Daoy (cell line): ENCODE measurements around the gene FOXK2. TPM values are rescaled to one million over a fixed set of nuclear protein-coding genes. Genes with fewer than 3 reads are reported as not detected.
"Not testable (repeated sequence)": the region's sequence is repeated elsewhere in the genome, so short reads cannot be mapped to it uniquely, and the experiment has no call there.

ENCODE experiments used
- DNase-seq: peaks from one replicate; pipeline ENCODE4 v3.0.0-alpha.2; 2015; ENCODE audit warnings: low read depth
- total RNA-seq: library from RNA; depleted of rRNA; stranded (reverse); fragments of >200 nt; shearing (Covaris generic); gene quantifications from 2 replicates; pipeline ENCODE4 v1.2.3, GENCODE V29; 2014

FOXK2 gene
- total RNA-seq, 1 experiment from 2014 or later: 23.1 TPM

DNA sequence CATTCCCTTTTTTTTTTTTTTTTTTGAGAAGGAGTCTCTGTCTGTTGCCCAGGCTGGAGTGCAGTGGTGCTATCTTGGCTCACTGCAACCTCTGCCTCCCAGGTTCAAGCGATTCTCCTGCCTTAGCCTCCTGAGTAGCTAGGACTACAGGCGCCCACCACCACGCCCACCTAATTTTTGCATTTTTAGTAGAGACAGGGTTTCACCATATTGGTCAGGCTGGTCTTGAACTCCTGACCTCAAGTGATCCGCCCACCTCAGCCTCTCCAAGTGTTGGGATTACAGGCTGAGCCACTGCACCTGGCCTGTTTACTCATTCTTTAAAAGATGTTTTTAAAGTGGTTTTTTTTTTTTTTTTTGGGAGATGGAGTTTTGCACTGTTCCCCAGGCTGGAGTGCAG lies 44.2 kb downstream of the FOXK2 start:
- DNase-seq: not testable (repeated sequence)

DNA sequence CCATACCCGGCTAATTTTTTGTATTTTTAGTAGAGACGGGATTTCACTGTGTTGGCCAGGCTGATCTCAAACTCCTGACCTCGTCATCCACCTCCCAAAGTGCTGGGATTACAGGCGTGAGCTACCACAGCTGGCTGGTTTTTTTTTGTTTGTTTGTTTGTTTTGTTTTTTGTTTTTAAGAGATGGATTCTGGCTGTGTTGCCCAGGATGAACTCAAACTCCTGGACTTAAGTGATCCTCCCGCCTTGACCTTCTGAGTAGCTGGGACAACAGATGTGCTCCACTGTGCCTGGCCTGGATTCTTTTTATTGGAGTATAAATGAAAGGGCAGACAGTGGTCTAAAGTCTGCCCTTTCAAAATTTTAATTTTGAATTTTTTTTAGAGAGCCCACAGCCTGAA lies 44.7 kb downstream of the FOXK2 start:
- no peak for DNase-seq

DNA sequence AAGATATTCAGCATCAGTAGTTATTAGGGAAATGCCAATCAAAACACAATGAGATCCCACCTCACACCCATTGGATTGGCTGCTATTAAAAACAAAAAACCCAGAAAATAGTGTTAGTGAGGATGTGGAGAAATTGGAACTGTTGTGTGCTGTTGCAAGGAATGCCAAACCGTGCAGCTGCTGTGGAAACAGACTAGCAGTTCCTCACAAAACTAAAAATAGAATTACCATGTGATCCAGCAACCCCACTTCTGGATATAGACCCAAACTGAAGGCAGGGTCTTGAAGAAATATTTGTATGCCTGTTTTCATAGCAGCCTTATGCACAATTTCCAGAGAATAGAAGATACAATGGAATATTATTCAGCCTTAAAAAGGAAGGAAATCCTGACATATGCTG lies 46.0 kb downstream of the FOXK2 start:
- DNase-seq: no peak

DNA sequence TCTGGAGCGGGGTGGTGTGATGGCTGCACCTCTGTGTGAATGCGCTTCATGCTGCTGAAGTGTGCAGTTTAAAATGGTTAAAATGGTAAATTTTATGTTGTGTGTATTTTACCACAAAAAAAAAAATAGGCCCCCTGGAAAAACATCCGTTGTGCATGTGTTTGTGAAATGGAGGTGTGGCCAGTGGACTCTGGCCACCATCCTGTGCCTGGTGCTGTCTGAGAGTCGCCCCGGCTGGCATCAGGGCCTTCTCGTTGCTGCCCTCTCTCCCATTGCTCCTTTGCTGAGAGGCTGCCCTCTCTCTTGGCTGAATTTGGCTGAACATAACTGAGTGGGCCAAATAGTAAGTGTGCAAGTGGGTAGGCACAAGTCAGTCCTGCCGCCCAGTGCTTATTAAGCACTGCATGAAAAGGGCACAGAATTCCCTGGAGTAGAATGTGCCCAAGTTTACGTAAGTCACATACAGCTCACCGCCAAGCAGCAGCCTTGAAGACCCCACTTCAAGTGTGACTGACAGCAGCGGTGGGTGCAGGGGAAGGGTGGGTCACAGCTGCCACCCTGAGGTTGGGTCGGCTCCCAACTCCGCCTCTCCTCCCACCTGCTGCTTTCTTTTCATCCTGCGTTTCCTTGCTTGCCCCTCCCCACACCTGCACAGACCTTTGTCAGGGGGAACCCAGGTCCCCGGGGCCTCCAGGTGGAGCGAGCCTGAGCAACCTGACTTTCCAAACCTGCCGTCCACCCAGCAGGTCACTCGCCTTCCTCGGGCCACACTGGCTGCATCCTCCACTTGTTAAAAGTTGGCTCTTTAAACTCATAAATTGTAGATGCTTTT lies 46.8 kb downstream of the FOXK2 start:
- DNase-seq: no peak

DNA sequence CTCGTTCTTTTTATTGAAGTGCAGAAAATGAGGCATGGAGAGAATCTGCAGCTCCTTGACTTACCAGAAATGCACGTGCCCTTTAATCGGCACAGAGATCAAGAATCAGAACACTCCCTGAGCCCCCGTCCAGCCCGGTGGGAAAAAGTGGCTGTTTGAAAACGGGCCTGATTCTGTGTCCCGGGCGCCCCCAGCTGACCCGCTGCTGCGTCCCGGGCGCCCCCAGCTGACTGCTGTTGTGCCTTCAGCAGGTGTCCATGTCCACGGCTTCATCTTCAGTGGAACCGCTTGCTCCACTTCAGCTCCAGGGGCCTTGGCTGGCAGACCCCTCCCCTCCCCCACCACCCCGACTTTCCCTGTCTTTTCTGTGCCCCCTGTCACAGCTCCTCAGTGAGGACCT lies 47.8 kb downstream of the FOXK2 start:
- DNase-seq: no peak

DNA sequence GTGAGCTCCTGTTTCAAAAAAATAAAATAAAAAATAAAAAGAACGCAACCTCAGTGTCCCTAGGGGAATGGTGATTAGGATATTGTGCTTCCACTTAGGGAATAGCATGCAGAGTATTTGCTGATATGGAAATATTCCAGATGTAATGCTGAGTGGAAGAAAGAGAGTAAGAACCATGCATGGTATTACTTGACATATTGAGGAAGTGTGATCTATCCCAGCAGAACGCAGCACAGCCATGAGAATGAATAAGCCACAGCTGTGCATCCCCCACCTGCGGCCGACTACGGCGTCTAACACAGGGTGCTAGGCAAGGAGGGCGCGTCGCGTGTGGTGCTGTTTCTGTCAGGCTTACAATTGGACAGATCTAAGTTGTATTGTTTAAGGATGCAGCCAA lies 49.5 kb downstream of the FOXK2 start:
- no peak for DNase-seq

DNA sequence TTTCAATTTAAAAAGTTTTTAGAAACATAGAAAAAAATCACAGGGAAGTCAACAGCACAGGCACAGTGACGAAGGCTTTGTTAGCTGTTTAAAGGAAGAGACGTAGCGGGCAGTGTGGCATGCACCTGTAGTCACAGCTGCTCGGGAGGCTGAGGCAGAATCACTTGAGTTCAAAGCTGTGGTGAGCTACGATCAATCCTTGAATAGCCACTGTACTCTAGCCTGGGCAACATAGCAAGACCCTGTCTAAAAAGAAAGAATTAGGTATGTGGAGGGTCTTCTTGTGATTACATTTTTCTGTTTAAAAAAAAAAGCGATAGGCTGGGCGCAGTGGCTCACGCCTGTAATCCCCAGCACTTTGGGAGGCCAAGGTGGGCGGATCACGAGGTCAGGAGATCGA lies 50.1 kb downstream of the FOXK2 start:
- no peak for DNase-seq

DNA sequence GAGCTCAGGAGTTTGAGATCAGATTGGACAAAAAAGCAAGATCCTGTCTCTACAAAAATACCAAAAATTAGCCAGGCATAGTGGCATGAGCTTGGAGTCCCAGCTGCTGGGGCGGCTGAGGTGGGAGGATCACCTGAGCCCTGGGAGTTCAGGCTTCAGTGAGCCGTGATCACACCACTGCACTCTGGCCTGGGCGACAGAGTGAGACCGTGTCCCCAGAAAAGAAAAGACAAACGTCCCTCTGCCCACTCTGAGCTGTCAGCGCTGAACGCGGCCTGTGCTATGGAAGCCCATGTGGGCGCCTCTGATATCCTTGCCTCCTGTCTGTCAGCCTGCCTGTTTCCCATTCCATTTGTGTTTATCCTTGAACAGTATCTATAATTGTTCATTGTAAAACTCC lies 50.7 kb downstream of the FOXK2 start:
- DNase-seq: no peak

DNA sequence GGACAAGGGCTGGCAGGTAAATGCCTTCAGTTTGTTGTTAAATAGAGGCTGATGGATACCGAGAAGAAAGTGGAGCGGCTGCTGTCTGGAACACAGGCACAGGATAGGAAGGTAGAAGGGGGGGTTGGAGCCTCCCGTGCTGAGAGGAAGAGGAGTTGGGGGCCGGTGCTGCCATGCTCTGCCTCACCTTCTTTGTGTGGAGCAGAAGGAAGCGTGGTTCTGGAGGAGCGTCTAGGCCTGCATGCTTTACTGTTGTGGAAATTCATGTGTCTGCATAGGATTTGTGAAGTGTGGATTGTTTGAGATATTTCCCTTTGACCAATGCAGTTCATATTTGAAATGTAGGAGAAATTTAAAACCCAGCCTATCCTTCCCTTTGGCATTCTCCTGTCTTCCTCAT lies 52.3 kb downstream of the FOXK2 start:
- DNase-seq: no peak

DNA sequence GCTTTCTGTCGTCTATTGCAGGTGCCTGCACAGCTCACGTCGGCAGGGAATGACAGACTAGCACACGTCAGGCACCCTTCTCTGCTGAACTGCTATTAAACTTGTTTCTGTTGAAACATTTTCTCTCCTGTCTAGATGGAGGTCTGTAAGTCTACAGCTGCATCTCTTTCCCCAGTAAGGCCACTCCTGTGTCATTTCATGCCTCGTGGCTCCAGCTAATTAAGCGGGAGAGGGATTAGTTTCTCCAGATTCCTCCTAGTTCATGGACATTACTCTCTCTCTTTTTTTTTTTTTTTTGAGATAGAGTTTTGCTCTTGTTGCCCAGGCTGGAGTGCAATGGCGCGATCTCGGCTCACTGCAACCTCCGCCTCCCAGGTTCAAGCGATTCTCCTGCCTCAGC lies 54.5 kb downstream of the FOXK2 start:
- no peak for DNase-seq

DNA sequence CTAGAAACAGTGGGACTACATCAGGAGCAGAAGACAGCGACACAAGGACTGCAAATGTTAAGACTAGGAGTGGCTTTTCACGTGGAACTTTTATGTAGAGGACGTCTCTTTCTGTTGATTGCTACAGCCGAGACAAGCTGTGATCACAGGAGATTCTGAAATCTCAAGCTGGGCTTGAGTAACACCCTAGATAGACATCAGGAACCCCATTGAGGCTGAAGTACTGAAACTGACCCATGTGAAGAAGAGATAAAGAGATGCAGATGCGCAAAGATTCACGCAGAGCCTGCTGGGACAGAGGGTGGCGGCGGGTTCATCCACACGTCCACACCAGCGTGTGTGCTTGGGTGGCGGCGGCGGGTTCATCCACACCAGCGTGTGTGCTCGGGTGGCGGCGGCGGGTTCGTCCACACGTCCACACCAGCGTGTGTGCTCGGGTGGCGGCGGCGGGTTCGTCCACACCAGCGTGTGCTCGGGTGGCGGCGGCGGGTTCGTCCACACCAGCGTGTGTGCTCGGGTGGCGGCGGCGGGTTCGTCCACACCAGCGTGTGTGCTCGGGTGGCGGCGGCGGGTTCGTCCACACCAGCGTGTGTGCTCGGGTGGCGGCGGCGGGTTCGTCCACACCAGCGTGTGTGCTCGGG lies 56.2 kb downstream of the FOXK2 start:
- not testable (repeated sequence) for DNase-seq

DNA sequence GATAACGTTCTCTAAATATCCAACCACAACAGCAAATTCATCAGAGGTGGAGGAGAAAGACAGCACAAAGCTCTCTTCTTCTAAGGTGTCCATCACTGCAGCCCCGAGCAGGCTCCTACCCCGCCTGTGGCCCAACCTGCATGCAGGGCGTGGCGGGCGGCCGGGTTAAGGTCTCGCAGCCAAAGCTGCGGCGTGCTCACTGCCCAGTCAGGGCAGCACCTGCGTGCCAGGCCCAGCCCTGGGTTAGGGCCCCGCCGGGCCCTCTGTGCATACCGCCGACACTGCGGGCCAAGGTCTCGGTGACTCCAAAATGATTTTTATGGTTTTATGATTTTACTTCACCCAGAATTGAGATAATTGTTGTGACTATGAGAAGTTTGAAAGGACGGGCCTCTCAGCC lies 57.8 kb downstream of the FOXK2 start:
- DNase-seq: no peak

DNA sequence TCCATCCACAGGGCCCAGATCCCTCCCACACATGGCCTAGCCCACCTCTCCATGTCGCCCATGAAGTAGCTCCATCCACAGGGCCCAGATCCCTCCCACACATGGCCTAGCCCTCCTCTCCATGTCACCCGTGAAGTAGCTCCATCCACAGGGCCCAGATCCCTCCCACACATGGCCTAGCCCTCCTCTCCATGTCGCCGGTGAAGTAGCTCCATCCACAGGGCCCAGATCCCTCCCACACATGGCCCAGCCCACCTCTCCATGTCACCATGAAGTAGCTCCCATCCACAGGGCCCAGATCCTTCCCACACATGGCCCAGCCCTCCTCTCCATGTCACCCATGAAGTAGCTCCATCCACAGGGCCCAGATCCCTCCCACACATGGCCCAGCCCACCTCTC lies 60.4 kb downstream of the FOXK2 start:
- DNase-seq: not testable (repeated sequence)

DNA sequence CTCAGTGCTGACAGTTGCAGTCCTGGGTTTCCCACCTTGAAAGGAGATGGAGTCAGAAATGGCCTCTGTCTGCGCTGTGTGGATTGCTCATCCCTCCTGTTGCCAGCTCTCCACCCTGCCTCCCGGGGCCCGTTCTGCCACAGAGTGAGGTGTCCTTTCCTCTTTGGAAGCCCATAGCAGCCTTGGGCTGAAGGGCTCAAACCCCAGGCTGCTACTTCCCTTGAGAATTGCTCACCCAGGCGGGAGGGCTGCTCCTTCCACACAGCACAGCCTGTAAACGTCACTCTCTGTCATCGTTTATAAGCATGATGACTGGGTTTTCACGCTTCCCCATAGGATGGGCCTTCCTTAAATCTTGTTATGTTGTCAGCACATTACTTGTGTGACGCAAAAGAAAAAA lies 62.7 kb downstream of the FOXK2 start:
- DNase-seq: no peak

DNA sequence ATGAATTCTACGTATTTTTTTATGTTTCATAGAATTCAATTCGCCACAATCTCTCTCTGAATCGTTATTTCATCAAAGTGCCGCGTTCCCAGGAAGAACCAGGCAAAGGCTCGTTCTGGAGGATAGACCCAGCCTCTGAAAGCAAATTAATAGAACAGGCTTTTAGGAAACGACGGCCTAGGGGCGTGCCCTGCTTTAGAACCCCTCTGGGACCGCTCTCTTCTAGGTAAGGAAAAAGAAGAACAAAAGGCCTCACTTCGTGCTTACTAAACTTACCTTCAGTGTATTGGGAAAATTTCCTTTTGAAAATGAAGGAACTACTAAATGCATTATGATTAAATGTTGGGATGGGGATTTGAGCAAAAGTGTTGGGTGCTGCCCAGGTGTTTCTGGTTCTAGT lies 63.2 kb downstream of the FOXK2 start:
- DNase-seq: no peak

DNA sequence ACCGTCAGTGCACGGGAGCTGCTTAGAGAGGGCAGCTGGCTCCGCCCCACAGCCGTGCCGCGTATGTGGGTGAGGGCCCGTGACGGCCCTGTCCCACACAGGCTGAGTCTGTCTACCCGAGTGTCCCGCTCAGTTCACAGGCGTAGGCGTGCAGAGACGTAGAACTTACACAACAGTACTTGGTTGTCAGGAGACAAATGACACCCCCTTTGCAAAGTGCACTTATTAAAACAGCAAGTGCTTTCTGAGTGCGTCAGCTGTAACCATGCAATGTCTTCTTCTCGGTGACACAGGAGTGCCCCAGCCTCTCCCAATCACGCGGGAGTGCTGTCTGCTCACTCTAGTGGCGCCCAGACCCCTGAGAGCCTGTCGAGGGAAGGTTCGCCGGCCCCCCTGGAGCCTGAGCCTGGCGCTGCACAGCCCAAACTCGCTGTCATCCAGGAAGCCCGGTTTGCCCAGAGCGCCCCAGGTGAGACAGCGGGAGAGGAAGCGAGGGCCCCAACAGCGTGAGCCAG lies 64.2 kb downstream of the FOXK2 start:
- no peak for DNase-seq

DNA sequence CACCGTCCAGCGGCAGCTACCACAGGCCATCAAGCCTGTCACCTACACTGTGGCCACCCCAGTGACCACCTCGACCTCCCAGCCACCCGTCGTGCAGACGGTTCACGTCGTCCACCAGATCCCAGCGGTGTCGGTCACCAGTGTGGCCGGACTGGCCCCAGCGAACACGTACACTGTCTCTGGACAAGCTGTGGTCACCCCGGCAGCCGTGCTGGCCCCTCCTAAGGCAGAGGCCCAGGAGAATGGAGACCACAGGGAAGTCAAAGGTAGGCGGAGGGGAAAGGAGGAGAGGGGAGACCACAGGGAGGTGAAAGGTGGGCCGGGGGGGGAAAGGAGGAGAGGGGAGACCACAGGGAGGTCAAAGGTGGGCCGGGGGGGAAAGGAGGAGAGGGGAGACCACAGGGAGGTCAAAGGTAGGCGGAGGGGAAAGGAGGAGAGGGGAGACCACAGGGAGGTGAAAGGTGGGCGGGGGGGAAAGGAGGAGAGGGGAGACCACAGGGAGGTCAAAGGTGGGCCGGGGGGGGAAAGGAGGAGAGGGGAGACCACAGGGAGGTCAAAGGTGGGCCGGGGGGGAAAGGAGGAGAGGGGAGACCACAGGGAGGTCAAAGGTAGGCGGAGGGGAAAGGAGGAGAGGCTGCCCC lies 66.5 kb downstream of the FOXK2 start:
- peak; percentile 51 for DNase-seq

DNA sequence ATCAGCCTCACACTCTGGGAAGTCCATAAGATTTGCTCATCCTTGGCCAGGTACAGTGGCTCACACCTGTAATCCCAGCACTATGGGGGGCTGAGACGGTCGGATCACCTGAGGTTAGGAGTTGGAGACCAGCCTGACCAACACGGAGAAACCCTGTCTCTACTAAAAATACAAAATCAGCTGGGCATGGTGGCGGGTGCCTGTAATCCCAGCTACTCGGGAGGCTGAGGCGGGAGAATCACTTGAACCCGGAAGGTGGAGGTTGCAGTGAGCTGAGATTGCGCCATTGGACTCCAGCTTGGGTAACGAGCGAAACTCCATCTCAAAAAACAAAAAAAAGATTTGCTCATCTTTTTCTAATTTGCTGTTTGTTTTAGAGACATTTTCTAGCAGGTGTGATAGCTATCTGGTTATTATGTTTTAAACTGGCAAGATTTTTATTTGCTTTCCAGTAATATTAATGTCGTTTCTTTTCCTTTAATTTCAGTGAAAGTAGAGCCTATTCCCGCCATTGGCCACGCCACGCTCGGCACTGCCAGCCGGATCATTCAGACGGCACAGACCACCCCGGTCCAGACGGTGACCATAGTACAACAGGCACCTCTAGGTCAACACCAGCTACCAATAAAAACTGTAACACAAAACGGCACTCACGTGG lies 67.2 kb downstream of the FOXK2 start:
- DNase-seq: no peak

DNA sequence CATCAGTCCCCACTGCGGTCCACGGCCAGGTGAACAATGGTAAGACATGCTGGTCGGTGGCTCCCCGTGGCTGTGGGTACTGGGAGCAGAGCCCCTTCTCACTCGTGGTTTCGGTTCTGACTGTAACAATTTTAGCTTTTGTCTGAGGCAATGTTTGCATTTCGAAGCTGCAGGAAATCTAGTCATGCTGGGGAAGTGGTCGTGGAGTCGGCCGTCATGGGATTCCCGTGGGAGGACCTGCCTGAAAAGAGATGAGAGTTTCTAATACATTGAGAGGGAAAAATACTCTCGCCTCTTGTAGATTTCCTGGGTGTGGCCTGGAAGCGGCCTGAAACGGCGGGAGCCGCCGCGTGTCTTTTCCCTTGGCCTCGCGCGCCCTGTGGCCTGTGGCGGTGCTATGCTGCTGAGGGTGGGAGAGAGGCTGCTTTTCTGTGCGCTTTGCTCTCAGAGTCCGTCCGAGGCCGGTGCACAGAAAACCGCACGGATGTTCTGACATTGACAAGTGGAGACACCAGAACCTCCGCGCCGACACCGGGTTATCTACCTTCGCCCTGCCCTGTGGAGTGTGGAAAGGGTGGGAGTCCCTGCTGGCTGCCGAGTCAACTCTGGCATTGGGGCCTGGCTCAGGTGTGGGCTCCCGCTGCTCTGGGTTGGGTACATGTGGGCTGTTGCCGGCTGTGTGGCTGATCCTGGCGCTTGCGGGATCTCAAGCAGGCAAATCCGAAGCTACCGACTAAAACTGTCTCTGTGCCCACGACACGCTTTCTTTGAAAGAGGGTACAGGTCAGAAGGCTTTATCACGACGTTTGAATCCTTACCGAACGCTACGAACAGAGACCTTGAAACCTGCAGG lies 67.9 kb downstream of the FOXK2 start:
- no peak for DNase-seq

DNA sequence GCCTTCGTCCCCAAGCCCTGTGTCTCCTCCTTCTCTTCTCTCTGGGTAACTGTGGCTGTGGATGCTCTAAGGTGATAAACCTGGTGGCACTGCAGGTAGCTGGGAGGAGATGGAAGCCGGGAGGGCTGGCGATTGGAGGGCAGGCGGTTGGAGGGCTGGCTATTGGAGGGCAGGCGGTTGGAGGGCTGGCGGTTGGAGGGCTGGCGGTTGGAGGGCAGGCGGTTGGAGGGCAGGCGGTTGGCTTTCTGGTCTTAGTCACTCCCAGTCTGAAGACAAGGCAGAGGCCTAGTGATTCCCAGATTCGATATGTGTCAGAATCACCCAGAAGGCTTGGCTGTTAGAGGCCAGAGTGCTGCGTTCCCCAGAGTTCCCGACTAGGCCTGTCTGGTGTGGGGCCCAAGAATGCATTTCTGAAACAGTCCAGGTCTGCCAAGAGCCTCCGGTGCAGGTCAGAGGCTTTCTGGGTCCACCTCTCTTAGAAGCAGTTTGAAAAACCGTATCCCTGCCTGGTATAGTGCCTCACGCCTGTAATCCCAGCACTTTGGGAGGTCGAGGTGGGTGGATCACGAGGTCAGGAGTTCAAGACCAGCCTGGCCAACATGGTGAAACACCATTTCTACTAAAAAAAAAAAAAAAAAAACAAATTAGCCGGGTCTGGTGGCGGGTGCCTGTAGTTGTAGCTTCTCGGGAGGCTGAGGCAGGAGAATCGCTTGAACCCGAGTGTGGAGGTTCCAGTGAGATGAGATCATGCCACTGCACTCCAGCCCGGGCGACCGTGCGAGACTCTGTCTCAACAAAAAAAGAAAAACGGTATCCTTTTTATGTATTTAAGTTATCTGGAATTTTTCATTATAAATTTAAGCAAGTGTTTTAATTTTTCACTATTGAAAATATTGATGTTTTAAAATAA lies 69.0 kb downstream of the FOXK2 start:
- no peak for DNase-seq
